Measurements from ENCODE around the gene AEBP1.

The AEBP1 gene

DNA sequence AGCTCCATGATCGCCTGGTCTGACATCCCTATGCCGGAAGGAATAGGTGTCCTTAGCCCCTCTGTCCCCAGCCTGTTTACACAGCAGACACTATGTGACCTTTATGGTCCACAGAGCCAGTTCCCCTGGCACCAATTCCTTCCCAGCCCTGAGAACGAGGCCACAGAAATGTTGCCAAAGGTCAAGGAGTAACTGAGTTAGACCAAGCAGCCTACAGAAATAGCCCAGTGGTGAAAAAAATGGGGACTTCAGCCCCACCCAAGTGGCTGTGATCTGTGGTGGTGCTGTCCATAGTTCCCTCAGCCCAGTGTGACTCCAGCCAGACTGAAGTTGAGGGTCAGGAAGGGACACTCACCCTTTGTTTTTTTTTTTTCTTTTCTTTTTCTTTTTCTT, 41.2 kb upstream of the AEBP1 start:
- Mint-ChIP-seq H3K4me3 (no peak overlapping the region), H3K9me3 (no peaks in the 10 kb centered on the region)

DNA sequence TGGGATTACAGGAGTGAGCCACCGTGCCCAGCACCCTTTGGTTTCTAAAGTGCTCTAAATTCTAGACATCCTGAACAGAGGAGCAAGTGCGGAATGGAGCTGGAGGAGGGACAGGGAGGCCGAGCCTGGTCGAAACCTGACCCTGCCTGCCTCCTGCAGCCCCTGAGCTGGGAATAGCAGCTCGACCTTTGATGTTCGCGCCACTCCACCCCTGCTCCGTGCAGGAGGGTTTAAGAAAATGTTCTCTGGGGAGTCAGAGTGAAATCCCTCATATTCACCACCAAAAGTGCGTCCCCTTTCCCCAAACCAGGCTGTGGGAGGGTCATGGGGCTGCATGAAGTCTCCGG, 40.6 kb upstream of the AEBP1 start:
- Mint-ChIP-seq H3K4me1 (ENCODE audit: low read depth in 2 of 2) (peaks cover 10 to 26% of the 10 kb centered on the region in 2 donors), H3K9me3 (no peaks in the 10 kb centered on the region), H3K27ac (peak overlapping the region in 1 of 2 donors; percentile 72), H3K27me3 (no peaks in the 10 kb centered on the region), H3K36me3 (ENCODE audit: insufficient read depth) (peaks cover 42% of the 10 kb centered on the region), H3K4me3 (no peak overlapping the region)
- DNase-seq (no peak), ATAC-seq (replicated peaks) (no peak)

More for the DNA sequence above, 41.2 kb upstream of the AEBP1 start:
- DNase-seq (no peak), ATAC-seq (replicated peaks) (no peak)
- Mint-ChIP-seq H3K27ac (peak overlapping the region in 1 of 2 donors; percentile 72), H3K27me3 (no peaks in the 10 kb centered on the region), H3K36me3 (ENCODE audit: insufficient read depth) (peaks cover 46% of the 10 kb centered on the region), H3K4me1 (ENCODE audit: low read depth in 2 of 2) (peaks cover 14 to 23% of the 10 kb centered on the region in 2 donors)

DNA sequence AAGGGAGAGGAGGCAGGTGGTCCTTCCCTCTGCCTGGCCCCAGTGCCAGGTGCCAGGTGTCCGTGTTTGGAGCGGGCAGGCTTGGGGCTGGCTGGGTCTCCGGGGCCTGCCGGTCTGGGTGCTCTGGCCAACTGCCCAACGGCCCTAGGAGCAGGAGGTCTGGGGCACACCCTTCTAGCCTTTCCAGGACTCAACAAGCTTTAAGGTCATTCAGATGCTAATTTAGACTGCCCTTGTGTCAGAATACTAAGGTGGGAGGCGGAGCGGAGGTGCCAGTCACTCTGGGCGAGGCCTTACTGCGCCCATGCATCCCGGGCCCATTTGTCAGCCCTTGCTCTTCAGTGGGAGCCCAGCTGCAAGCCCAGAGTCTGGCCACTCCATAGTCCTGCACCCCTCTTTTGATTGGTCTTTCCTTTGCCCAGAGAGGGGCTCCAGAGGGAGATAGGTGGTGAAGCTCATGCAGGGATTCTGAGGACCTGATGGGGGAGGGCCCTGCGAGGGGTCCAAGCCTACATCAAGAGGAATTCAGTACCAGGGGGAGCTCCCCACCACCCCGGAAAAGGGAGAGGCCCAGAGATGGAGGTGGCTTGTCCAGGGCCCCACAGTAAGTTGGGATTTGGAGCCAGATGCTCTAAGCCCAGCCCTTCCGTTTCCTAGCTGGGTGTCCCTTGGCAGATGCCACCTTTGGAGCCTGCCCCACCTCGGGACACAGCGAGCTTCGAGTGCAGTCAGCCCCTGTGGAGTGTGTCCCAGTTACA, 40.1 kb upstream of the AEBP1 start:
- ATAC-seq (replicated peaks): no peak
- no peak overlapping the region for H3K4me3 Mint-ChIP-seq
- no peaks in the 10 kb centered on the region for H3K9me3 Mint-ChIP-seq
- DNase-seq: no peak
- peak overlapping the region in 1 of 2 donors; percentile 72 for H3K27ac Mint-ChIP-seq
- H3K36me3 Mint-ChIP-seq (ENCODE audit: insufficient read depth): peaks cover 37% of the 10 kb centered on the region
- no peaks in the 10 kb centered on the region for H3K27me3 Mint-ChIP-seq
- peaks cover 7 to 24% of the 10 kb centered on the region in 2 donors for H3K4me1 Mint-ChIP-seq (ENCODE audit: low read depth in 2 of 2)

DNA sequence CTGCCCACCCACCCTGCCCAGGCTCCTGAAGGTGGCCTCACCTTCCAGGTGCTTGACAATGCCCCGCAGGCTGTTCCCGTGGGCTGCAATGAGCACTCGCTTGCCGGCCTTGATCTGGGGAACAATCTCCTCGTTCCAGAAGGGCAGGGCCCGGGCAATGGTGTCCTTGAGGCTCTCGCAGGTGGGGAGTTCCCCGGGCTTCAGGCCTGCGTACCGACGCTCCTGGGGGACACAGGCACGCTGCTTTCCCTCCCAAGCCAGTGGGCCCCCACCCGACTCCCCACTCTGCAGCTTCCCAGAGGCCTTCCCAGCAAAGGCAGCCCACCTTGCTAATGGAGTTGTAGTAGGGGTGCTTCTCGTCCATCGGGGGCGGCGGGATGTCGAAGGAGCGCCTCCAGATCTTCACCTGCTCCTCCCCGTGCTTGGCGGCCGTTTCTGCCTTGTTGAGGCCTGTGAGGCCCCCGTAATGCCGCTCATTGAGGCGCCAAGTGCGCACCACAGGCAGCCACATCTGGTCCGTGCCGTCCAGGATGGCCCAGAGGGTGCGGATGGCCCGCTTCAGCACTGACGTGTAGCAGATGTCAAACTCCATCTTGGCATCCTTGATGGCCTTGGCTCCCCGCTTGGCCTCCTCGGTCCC, 39.2 kb upstream of the AEBP1 start:
- Mint-ChIP-seq H3K4me3 (no peak overlapping the region), H3K4me1 (ENCODE audit: low read depth in 2 of 2) (peaks cover 7 to 24% of the 10 kb centered on the region in 2 donors)

DNA sequence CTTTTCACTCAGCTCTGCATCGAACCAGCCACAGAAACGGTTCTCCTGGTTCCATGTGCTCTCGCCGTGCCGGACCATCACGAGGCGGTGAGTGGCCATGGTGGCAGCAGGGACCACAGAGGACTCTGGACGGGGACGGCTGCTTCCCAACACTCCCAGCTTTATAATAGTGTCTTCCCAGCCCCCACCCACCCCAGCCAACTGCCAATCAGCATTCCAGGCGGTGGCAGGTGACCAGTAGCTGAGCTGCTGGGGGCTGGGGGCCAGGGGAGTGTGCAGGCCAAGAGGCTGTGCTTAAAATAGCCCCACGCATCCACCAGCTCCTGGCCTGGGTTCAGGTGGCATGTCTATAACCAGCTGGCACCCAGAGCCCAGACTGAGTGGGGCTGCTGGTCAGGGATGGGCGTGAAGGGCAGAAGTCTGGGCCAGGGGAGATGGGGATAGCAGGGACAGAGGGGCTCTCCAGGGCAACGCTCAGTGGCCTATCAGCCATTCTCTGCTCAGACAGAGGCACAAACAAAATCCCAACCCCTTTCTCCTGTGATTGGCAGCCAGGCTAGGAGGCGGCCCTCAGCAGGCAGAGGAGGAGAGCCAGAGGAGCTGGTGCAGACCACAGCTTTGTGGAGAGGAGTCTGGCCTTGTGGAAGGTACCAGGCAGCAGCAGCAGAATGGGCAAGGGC, 38.6 kb upstream of the AEBP1 start, which contains the start of gene PGAM2:
PGAM2 (minus strand) TSS at position 137 of the 680 bp plus-strand sequence; CDS start at position 99, 38 bp downstream.
- DNase-seq: no peak

More for the DNA sequence above, 39.2 kb upstream of the AEBP1 start:
- Mint-ChIP-seq H3K27me3 (no peaks in the 10 kb centered on the region), H3K36me3 (ENCODE audit: insufficient read depth) (peaks cover 31% of the 10 kb centered on the region), H3K9me3 (no peaks in the 10 kb centered on the region), H3K27ac (peak overlapping the region; percentile 52 to 63)
- ATAC-seq (replicated peaks): peak; percentile 41
- no peak for DNase-seq

DNA sequence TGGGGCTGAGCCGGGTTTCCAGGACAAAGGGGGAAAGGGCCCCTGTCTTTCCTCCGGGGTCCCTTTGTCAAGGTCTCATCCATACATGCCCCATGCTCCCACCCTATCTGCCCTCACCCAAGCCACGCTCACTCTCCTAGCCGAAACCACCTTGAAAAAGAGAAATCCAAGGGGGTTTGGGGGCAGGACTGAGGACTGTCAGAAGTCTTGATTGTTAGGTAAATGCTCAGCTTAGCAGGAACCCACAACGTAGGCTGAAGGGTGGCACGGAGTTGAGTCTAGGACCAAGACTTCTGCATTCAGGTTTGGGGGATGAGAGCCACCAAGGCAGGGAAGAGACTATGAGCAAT, 38.1 kb upstream of the AEBP1 start:
- ATAC-seq (replicated peaks): peak; percentile 14
- peaks cover 25% of the 10 kb centered on the region for H3K36me3 Mint-ChIP-seq (ENCODE audit: insufficient read depth)
- no peak for DNase-seq
- H3K27me3 Mint-ChIP-seq: no peaks in the 10 kb centered on the region
- peaks cover 7 to 24% of the 10 kb centered on the region in 2 donors for H3K4me1 Mint-ChIP-seq (ENCODE audit: low read depth in 2 of 2)
- H3K9me3 Mint-ChIP-seq: no peaks in the 10 kb centered on the region
- peak overlapping the region; percentile 52 to 63 for H3K27ac Mint-ChIP-seq
- no peak overlapping the region for H3K4me3 Mint-ChIP-seq

More for the DNA sequence above, 38.6 kb upstream of the AEBP1 start, which contains the start of gene PGAM2:
- H3K4me3 Mint-ChIP-seq: no peak within 1 kb of the TSS
- no peaks in the 10 kb centered on the region for H3K9me3 Mint-ChIP-seq
- H3K27ac Mint-ChIP-seq: peak within 1 kb of the TSS; percentile 52 to 72
- peaks cover 25% of the 10 kb centered on the region for H3K36me3 Mint-ChIP-seq (ENCODE audit: insufficient read depth)
- H3K27me3 Mint-ChIP-seq: no peaks in the 10 kb centered on the region
- H3K4me1 Mint-ChIP-seq (ENCODE audit: low read depth in 2 of 2): peaks cover 7 to 24% of the 10 kb centered on the region in 2 donors
- ATAC-seq (replicated peaks): peak; percentile 67

DNA sequence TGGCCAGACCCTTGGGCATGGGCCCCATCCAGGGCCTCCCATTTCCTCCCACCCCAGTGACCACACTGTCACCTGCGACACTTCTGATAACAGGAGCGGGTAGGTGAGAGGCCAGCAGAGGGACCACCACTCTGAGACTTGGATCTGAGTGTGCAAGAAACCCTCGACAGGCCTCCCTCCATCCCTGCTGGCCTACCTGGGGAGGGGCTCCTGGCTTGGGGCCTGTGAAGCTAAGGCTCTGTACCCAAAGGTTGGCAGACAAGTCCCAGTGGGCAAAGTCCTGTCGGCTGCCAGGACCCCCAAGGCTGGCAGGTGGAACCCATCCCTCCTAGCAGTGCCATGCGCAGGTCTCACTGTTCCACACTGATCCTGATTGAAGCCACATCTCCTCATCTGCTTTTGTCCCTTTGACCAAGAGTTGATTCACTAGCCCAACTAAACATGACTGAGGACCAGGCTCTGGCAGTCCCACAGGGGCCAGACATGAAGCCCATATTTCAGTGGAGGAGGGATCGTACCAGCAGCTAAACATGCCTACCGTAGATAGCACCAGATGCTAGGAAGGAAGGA, 37.6 kb upstream of the AEBP1 start:
- Mint-ChIP-seq H3K4me3 (no peak overlapping the region), H3K27me3 (no peaks in the 10 kb centered on the region), H3K36me3 (ENCODE audit: insufficient read depth) (peaks cover 25% of the 10 kb centered on the region), H3K9me3 (no peaks in the 10 kb centered on the region), H3K4me1 (ENCODE audit: low read depth in 2 of 2) (peaks cover 7 to 22% of the 10 kb centered on the region in 2 donors), H3K27ac (peak overlapping the region; percentile 7 to 63)
- no peak for DNase-seq
- no peak for ATAC-seq (replicated peaks)

DNA sequence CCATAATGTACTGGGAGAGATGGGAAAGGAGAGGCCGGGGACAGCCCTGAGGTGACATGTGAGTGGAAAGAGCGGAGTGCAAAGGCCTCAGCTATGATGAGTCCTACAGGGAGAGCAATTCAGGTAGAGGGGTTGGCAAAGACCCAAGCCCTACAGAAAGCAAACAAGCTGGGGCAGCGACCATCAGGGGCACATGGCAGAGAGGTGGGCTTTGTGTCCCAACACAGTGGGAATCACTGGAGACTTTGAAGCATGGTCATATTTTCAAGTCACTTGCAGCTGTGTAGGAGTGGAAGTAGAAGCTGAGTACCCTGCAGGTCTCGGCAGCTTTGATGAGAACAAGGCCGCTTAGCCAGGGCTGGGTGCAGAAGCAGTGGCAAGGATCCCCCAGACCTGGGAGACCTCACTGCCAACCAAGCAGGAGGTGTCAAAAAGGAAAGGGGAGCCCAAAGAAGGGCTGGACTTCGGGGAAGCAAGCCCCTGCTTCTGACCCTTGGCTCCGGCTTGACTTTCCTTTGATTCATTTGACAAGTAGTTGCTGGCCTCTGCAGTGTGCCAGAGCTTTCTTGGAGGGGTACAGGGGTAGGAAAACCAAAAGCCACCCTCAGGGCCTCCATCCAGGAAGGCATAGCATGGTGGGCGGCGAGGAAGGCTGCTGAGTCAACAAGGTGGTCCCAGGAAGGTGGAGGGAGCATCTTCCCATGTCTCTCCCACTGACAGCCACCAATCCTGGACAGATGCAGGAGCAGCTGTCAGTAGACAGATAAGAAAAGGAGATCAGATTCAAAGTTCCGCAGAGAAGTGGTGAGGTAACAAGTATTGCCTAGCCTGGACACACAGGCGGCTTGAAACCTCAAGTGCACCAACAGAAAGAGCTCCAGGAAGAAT, 36.8 kb upstream of the AEBP1 start:
- no peaks in the 10 kb centered on the region for H3K27me3 Mint-ChIP-seq
- H3K27ac Mint-ChIP-seq: peak overlapping the region in 1 of 2 donors; percentile 7
- DNase-seq: no peak
- H3K4me1 Mint-ChIP-seq (ENCODE audit: low read depth in 2 of 2): peaks cover 14 to 27% of the 10 kb centered on the region in 2 donors
- H3K4me3 Mint-ChIP-seq: no peak overlapping the region
- ATAC-seq (replicated peaks): no peak
- H3K36me3 Mint-ChIP-seq (ENCODE audit: insufficient read depth): peaks cover 21% of the 10 kb centered on the region
- H3K9me3 Mint-ChIP-seq: no peaks in the 10 kb centered on the region

DNA sequence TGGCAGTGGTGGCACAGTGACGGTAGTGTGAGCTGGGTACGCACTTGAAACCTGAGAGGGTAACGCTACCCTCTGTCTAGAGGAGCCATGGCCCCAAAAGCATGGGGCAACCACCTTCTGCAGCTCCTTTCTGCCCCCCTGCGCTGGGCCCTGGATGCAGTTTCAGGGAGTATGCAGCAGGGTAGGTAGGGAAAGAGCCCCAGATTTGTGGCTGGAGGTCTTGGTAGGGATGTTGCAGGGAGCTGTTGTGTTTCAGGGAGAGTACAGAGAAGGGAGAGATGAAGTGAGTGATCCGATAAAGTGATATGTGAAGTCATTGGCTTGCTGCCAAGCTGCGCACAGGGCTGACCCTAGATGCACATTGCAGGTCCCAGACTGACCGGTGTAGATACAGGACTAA, 36.1 kb upstream of the AEBP1 start:
- H3K27ac Mint-ChIP-seq: peak overlapping the region in 1 of 2 donors; percentile 55

DNA sequence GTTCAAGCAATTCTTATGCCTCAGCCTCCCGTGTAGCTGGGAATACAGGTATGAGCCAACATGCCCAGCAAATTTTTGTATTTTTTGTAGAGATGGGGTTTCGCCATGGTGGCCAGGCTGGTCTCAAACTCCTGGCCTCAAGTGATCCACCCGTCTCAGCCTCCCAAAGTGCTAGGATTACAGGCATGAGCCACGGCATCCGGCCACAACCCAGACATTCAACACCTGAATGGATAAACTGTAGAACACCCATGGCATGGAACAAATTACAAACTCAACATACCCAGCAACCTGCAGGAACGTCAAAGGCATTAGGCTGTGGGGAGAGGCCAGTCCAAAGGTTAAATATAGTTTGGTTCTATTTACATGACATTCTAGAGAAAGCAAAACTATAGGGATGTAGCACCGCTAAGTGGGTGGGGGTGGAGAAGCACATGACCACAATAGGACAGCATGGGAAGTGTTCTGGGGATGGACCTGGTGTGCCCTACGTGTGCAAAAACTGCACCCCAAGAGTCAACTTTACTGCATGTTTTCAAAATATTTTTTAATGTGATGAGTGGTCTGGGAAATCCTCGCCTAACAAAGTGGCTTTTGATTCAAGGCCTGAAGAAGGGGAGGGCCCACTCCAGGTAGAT, 32.3 kb upstream of the AEBP1 start:
- H3K4me3 Mint-ChIP-seq: no peak overlapping the region
- no peak for ATAC-seq (replicated peaks)
- H3K36me3 Mint-ChIP-seq (ENCODE audit: insufficient read depth): peaks cover 36% of the 10 kb centered on the region

More for the DNA sequence above, 36.1 kb upstream of the AEBP1 start:
- Mint-ChIP-seq H3K4me1 (ENCODE audit: low read depth in 2 of 2) (peaks cover 14 to 34% of the 10 kb centered on the region in 2 donors), H3K9me3 (no peaks in the 10 kb centered on the region), H3K4me3 (no peak overlapping the region), H3K27me3 (no peaks in the 10 kb centered on the region), H3K36me3 (ENCODE audit: insufficient read depth) (peaks cover 24% of the 10 kb centered on the region)
- ATAC-seq (replicated peaks): no peak
- DNase-seq: no peak

DNA sequence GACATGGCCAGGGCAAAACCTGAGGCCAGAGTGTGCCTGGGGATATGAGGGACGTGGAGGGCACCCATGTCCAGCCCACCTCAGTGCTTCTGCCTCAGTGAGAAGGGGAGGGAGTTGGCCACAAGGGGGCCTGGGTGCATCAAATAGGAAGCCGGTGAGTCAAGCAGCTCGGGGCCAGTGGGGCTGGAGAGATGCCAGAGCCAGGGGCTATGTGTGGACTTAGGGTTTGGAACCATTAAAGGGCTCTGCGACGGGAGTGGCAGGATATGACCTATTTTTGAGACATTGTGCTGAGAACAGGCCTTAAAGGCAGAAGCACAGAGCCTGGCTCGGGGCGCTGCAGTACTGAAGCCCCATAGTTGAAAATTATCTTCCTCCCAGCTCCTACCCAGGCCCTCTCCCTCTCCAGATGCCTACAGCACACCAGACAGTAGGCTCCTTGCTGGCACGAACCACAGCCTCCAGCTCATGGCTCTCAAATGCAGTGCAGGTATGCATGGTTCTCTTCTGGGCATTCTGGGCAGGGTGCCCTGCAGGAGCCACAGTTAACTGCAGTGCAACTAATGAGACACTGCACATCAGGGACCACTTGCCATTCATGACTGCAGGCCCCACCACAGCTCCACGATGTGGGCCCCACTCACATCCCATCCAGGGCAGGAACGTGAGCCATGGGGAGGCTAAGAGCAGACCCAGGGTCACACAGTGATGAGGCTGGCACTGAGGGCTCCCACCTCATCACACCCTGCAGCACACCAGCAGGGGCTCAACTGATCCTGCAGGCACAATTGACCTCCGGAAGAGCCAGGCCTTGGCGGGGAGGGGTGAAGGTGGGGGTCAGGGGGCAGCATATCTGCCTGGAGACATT, 31.5 kb upstream of the AEBP1 start:
- Mint-ChIP-seq H3K4me1 (ENCODE audit: low read depth in 2 of 2) (peaks cover 9 to 24% of the 10 kb centered on the region in 2 donors), H3K36me3 (ENCODE audit: insufficient read depth) (peaks cover 42% of the 10 kb centered on the region), H3K4me3 (peak overlapping the region in 1 of 2 donors; percentile 9), H3K9me3 (no peaks in the 10 kb centered on the region), H3K27me3 (no peaks in the 10 kb centered on the region), H3K27ac (peak overlapping the region; percentile 62 to 91)
- ATAC-seq (replicated peaks): peak; percentile 36
- DNase-seq: peak; percentile 23 to 38 (median 35)

More for the DNA sequence above, 32.3 kb upstream of the AEBP1 start:
- H3K27me3 Mint-ChIP-seq: no peaks in the 10 kb centered on the region
- DNase-seq: no peak
- H3K27ac Mint-ChIP-seq: peak overlapping the region; percentile 62 to 91
- peaks cover 7 to 26% of the 10 kb centered on the region in 2 donors for H3K4me1 Mint-ChIP-seq (ENCODE audit: low read depth in 2 of 2)
- H3K9me3 Mint-ChIP-seq: no peaks in the 10 kb centered on the region
